Smooth muscle cell (in vitro differentiated cells): ENCODE results near the gene HMGCS2. TPM values are rescaled to one million over a fixed set of nuclear protein-coding genes. Genes with fewer than 3 reads are reported as not detected.
A peak's percentile ranks its signal among the peaks of the same experiment; 100 is the strongest.

Experiments used
- DNase-seq: peaks from one replicate; lab custom pipeline; 2025; ENCODE audit not compliant: unreplicated experiment; lab: John Stamatoyannopoulos, UW
- H2AFZ ChIP-seq: fragments of 200-600 bp; sonication (generic); 2 replicates; pipeline ENCODE4 v1.6.0; 2016; ENCODE audit warnings: antibody characterized with exemption, low read depth, mild to moderate bottlenecking
- H3F3A ChIP-seq: fragments of 200-600 bp; sonication (generic); 2 replicates; pipeline ENCODE4 v1.6.0; 2017; ENCODE audit warnings: antibody characterized with exemption, low read depth
- H3K27ac ChIP-seq: fragments of 200-600 bp; sonication (generic); 2 replicates; pipeline ENCODE4 v1.5.1; 2016; ENCODE audit warnings: low read depth, mild to moderate bottlenecking
- H3K27me3 ChIP-seq: fragments of 200-600 bp; sonication (generic); 2 replicates; pipeline ENCODE4 v1.6.1; 2016; ENCODE audit warnings: low read depth, mild to moderate bottlenecking
- H3K36me3 ChIP-seq: fragments of 200-600 bp; sonication (generic); 2 replicates; pipeline ENCODE4 v1.5.1; 2016; ENCODE audit warnings: low read depth
- H3K4me1 ChIP-seq: fragments of 200-600 bp; sonication (generic); 2 replicates; pipeline ENCODE4 v1.5.1; 2016; ENCODE audit warnings: low read depth
- H3K4me2 ChIP-seq: fragments of 200-600 bp; sonication (generic); 2 replicates; pipeline ENCODE4 v1.6.0; 2016; ENCODE audit warnings: mild to moderate bottlenecking
- H3K4me3 ChIP-seq: fragments of 200-600 bp; sonication (generic); 2 replicates; pipeline ENCODE4 v1.5.1; 2016; ENCODE audit warnings: mild to moderate bottlenecking
- H3K79me2 ChIP-seq: fragments of 200-600 bp; sonication (generic); 2 replicates; pipeline ENCODE4 v1.6.0; 2016; ENCODE audit warnings: low read depth, mild to moderate bottlenecking
- H3K9ac ChIP-seq: fragments of 200-600 bp; sonication (generic); 2 replicates; pipeline ENCODE4 v1.6.0; 2016; ENCODE audit warnings: low read depth
- H3K9me3 ChIP-seq: fragments of 200-600 bp; sonication (generic); replicated peaks from 2 replicates; pipeline ENCODE4 v1.5.1; 2016; ENCODE audit warnings: low read depth
- H4K20me1 ChIP-seq: fragments of 200-600 bp; sonication (generic); 2 replicates; pipeline ENCODE4 v1.6.0; 2016; ENCODE audit warnings: low read depth
- CTCF ChIP-seq: fragments of 200-600 bp; sonication (generic); IDR thresholded peaks from 2 replicates; pipeline ENCODE4 v1.5.1; 2017; ENCODE audit warnings: borderline replicate concordance, mild to moderate bottlenecking, antibody characterized with exemption; ENCODE audit not compliant: insufficient read depth, poor library complexity, severe bottlenecking
- WGBS: methylation state at CpG from one replicate; pipeline ENCODE4 v1.1.7; 2016; ENCODE audit warnings: low lambda C conversion rate; 5-methylcytosine and 5-hydroxymethylcytosine counted together
- polyA plus RNA-seq: library from polyadenylated mRNA; unstranded; fragments of >200 nt; fragmentation: Nextera tagmentation; extraction: Ambion mirVana; gene quantifications from 2 replicates; pipeline ENCODE4 v1.2.1, GENCODE V29; 2016
- total RNA-seq: library from RNA; depleted of rRNA; stranded (reverse); fragments of >200 nt; gene quantifications from 2 replicates; pipeline ENCODE4 v1.2.3, GENCODE V29; 2014

Gene HMGCS2
- total and polyA plus RNA-seq, 2 experiments from 2014 or later, result not detected

GRCh38 chr1:119794230-119794875 is 25.6 kb upstream of the HMGCS2 start:
- H3K4me1 ChIP-seq, result peaks cover 12% of the 10 kb centered on the region
- 60% methylated on average over 8 of the region's 8 CpGs for WGBS

GRCh38 chr1:119791377-119791776 is 22.7 kb upstream of the HMGCS2 start:
- H2AFZ ChIP-seq, result no peak overlapping the region
- H3K27me3 ChIP-seq, result no peaks in the 10 kb centered on the region
- no peaks in the 10 kb centered on the region for H4K20me1 ChIP-seq
- no peak for DNase-seq
- peak overlapping the region; percentile 30 for H3K27ac ChIP-seq
- H3K9me3 ChIP-seq, result no peaks in the 10 kb centered on the region
- H3K4me2 ChIP-seq, result peak overlapping the region; percentile 47
- peaks cover 21% of the 10 kb centered on the region for H3K4me1 ChIP-seq
- no peaks in the 10 kb centered on the region for H3K79me2 ChIP-seq
- H3F3A ChIP-seq, result peaks cover 3% of the 10 kb centered on the region
- WGBS, result 75% methylated on average over 4 of the region's 4 CpGs
- no peak for TF ChIP-seq CTCF
- no peaks in the 10 kb centered on the region for H3K36me3 ChIP-seq
- no peak overlapping the region for H3K9ac ChIP-seq
- H3K4me3 ChIP-seq, result no peak overlapping the region

More at GRCh38 chr1:119794230-119794875, 25.6 kb upstream of the HMGCS2 start:
- Histone ChIP-seq H4K20me1 (no peaks in the 10 kb centered on the region), H3K27me3 (no peaks in the 10 kb centered on the region), H3K4me2 (peak overlapping the region; percentile 53), H3K36me3 (no peaks in the 10 kb centered on the region), H3K27ac (peak overlapping the region; percentile 46), H2AFZ (no peak overlapping the region), H3F3A (no peaks in the 10 kb centered on the region), H3K79me2 (no peaks in the 10 kb centered on the region), H3K4me3 (no peak overlapping the region), H3K9ac (no peak overlapping the region), H3K9me3 (no peaks in the 10 kb centered on the region)
- no peak for DNase-seq
- TF ChIP-seq CTCF, result no peak

GRCh38 chr1:119790451-119791198 is 21.9 kb upstream of the HMGCS2 start:
- H3K79me2 ChIP-seq, result no peaks in the 10 kb centered on the region
- peak overlapping the region; percentile 47 for H3K4me2 ChIP-seq
- 31% methylated on average over 9 of the region's 9 CpGs for WGBS
- no peaks in the 10 kb centered on the region for H4K20me1 ChIP-seq
- no peak for TF ChIP-seq CTCF
- H3K36me3 ChIP-seq, result no peaks in the 10 kb centered on the region
- H3K9me3 ChIP-seq, result no peaks in the 10 kb centered on the region
- H3K4me3 ChIP-seq, result no peak overlapping the region
- H2AFZ ChIP-seq, result peak overlapping the region; percentile 49
- peaks cover 26% of the 10 kb centered on the region for H3K4me1 ChIP-seq
- H3K27ac ChIP-seq, result peak overlapping the region; percentile 30
- H3F3A ChIP-seq, result peaks cover 5% of the 10 kb centered on the region
- no peak for DNase-seq
- no peak overlapping the region for H3K9ac ChIP-seq
- H3K27me3 ChIP-seq, result no peaks in the 10 kb centered on the region
